Measurements from ENCODE around the gene KRTAP10-1. TPM values are rescaled to one million over a fixed set of nuclear protein-coding genes. Genes with fewer than 3 reads are reported as not detected.
"Not testable (repeated sequence)": the region's sequence is repeated elsewhere in the genome, so short reads cannot be mapped to it uniquely, and the experiment has no call there.

The KRTAP10-1 gene
- total RNA-seq, 2 experiments from 2014 or later = not detected

DNA sequence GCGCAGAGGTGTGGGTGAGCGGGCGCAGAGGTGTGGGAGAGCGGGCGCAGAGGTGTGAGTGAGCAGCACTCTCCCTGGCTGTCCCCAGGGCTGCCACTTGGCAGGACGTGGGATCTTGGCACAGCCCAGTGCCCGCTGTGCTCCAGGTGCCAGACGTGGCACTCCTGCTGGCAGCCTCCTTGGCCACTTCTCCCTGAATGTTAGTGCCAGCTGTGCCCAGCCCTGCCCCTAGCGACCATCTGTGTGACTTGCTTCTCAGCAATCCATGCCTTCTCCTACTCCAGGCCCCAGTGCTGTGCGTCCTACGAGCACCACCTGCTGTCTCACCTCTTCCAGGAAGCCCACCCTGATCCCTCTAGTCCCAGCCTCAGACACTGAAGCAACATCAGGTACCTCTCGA lies 30.5 kb downstream of the KRTAP10-1 start:
- no peaks in the 10 kb centered on the region for H3K27me3 Mint-ChIP-seq
- no peak for DNase-seq
- no peak for ATAC-seq
- H3K4me1 Mint-ChIP-seq = peaks cover 9% of the 10 kb centered on the region
- no peak overlapping the region for H3K4me3 Mint-ChIP-seq
- H3K27ac Mint-ChIP-seq = no peak overlapping the region
- no peaks in the 10 kb centered on the region for H3K36me3 Mint-ChIP-seq
- no peaks in the 10 kb centered on the region for H3K9me3 Mint-ChIP-seq (ENCODE audit: low read depth)
- CTCF ChIA-PET = interaction anchor here (0.9 to 8.3 kb wide), 19 partner anchors 12 to 291 kb away, joined by 3 to 99 read pairs (median 5); partner anchors contain the start of gene UBE2G2

GRCh38 chr21:44508711-44509445 lies 31.1 kb downstream of the KRTAP10-1 start:
- Mint-ChIP-seq H3K36me3 (no peaks in the 10 kb centered on the region), H3K9me3 (ENCODE audit: low read depth) (no peaks in the 10 kb centered on the region), H3K27ac (no peak overlapping the region), H3K4me3 (no peak overlapping the region), H3K4me1 (peaks cover 14% of the 10 kb centered on the region), H3K27me3 (no peaks in the 10 kb centered on the region)
- ATAC-seq = no peak
- DNase-seq = no peak
- CTCF ChIA-PET = interaction anchor here (3.6 to 8.3 kb wide), 2 partner anchors 233 to 285 kb away, joined by 47 to 99 read pairs; no protein-coding TSS in a partner anchor

DNA sequence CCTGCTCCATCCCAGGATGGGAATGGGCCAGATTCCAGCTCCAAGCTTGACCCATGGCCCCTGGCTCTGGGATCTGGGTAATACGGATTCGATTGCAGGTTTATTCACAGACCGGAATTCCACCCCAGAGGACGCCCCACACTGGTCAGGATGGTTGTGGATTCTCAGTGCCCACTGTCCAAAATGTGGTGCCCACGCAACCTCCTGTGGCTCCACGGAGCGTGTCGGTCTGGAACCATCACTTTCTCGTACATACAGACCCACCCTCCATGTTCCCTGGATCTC lies 31.6 kb downstream of the KRTAP10-1 start:
- Mint-ChIP-seq H3K27ac (no peak overlapping the region), H3K36me3 (no peaks in the 10 kb centered on the region), H3K27me3 (no peaks in the 10 kb centered on the region), H3K4me1 (peaks cover 16% of the 10 kb centered on the region), H3K9me3 (ENCODE audit: low read depth) (no peaks in the 10 kb centered on the region), H3K4me3 (no peak overlapping the region)
- ATAC-seq (no peak), DNase-seq (no peak)
- CTCF ChIA-PET = interaction anchor here (1.2 to 8.3 kb wide), 2 partner anchors 210 to 285 kb away, joined by 3 to 99 read pairs; no protein-coding TSS in a partner anchor

DNA sequence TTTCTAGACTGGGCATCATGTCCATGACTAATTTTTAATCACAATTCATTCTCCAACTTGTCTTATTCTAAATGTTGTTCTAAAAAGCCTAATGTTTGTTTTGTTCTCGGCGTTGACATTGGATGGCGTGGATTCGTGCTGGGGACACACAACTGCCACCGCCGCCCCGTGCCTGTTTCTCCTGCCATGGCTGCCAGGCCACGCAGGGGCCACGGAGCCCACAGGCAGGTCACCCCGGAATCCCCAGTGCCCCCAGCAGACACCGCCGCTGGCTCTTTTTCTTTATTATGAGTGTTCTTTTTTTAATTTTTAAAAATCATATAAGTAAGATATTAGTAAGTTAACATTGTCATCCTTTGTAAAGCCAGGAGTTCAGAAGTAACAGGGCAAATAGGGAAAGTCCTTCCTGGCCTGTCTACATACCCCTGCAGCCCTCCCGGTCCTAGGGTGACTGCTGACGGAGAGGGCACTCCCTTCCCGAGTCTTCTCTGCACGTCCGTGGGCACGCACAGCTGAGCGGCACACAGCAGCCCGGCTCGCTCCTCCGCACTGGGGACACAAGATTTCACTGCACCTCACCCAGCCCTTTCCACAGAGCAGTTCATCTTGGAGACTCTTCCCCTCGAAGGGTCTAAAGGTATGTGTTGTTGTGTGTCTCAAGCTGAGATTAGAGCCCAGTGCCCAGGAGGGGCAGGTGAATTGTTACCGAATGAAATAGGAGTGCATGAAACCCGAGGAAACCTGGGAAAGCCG lies 32.1 kb downstream of the KRTAP10-1 start:
- no peak for ATAC-seq

DNA sequence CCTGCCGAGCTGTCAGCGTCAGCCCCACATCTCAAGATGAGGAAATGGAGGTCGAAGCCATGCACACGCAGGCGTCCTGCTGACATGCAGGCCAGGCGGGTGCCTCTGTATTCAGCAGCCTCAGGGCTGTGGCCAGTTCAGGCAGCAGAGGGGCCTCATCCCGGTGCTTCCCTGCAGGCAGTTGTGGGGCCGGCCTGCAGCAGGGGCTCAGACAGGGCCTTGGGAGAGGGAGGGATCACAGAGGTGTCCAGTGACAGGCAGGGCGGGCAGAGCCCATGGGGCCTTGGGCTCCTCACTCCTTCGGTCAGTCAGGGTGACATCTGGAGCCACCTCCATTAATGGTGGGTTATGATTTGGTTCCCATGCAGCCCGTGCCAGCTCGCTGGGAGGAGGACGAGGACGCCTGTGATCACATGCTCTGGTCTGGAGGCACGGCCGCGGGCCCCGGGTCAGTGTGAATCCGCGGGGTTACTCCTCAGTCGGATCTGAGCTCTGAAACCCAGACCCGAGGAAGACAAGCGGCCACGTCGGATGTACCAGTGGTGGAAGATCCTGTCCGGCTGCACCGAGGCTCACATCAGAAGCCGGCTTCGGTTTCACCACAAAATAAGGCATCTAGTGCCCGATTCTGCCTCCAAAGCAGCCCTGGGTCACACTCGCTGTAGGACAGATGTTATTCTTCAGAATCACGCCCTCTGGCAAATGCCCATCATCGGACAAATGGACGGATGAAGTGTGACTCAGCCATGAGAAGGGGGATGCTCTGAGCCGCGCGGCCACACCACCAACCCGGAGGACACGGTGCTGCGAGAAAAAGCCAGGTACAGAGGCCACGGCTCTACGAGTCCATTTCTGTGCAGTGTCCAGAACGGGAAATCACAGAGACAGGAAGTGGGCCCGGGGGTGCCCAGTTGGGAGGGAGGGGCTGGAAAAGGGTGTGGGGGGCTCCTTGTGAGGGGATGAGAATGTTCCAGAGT lies 33.4 kb downstream of the KRTAP10-1 start:
- DNase-seq (no peak), ATAC-seq (no peak)
- Mint-ChIP-seq H3K4me3 (no peak overlapping the region), H3K36me3 (no peaks in the 10 kb centered on the region), H3K9me3 (ENCODE audit: low read depth) (no peaks in the 10 kb centered on the region), H3K27ac (no peak overlapping the region), H3K27me3 (no peaks in the 10 kb centered on the region), H3K4me1 (peaks cover 16% of the 10 kb centered on the region)
- CTCF ChIA-PET = interaction anchor here (0.8 to 3.0 kb wide), 2 partner anchors 236 to 287 kb away, joined by 3 to 20 read pairs; no protein-coding TSS in a partner anchor

More for the DNA sequence above, 32.1 kb downstream of the KRTAP10-1 start:
- Mint-ChIP-seq H3K27me3 (no peaks in the 10 kb centered on the region), H3K36me3 (no peaks in the 10 kb centered on the region), H3K4me3 (no peak overlapping the region), H3K9me3 (ENCODE audit: low read depth) (no peaks in the 10 kb centered on the region), H3K4me1 (peaks cover 16% of the 10 kb centered on the region), H3K27ac (no peak overlapping the region)
- no peak for DNase-seq
- CTCF ChIA-PET = interaction anchor here (1.2 to 8.3 kb wide), 2 partner anchors 211 to 286 kb away, joined by 3 to 99 read pairs; no protein-coding TSS in a partner anchor

GRCh38 chr21:44505673-44506278 lies 34.2 kb downstream of the KRTAP10-1 start:
- no peak for ATAC-seq
- CTCF ChIA-PET = interaction anchor here (0.8 to 3.0 kb wide), 2 partner anchors 237 to 288 kb away, joined by 3 to 20 read pairs; no protein-coding TSS in a partner anchor
- no peaks in the 10 kb centered on the region for H3K9me3 Mint-ChIP-seq (ENCODE audit: low read depth)
- no peaks in the 10 kb centered on the region for H3K36me3 Mint-ChIP-seq
- H3K4me3 Mint-ChIP-seq = no peak overlapping the region
- H3K27me3 Mint-ChIP-seq = no peaks in the 10 kb centered on the region
- peaks cover 16% of the 10 kb centered on the region for H3K4me1 Mint-ChIP-seq
- no peak overlapping the region for H3K27ac Mint-ChIP-seq
- no peak for DNase-seq

DNA sequence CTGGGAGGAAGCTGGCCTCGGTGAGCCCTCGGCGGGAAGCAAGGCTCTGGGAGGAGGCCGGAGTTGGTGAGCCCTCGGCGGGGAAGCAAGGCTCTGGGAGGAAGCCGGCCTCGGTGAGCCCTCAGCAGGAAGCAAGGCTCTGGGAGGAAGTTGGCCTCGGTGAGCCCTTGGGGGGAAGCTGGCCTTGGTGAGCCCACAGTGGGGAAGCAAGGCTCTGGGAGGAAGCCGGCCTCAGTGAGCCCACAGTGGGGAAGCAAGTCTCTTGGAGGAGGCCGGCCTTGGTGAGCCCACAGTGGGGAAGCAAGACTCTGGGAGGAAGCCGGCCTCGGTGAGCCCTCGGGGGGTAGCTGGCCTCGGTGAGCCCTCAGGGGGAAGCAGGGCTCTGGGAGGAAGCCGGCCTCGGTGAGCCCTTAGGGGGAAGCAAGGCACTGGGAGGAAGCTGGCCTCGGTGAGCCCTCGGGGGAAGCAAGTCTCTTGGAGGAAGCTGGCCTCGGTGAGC lies 36.0 kb downstream of the KRTAP10-1 start:
- no peak overlapping the region for H3K27ac Mint-ChIP-seq
- DNase-seq (no peak), ATAC-seq (no peak)
- no peaks in the 10 kb centered on the region for H3K27me3 Mint-ChIP-seq
- no peak overlapping the region for H3K4me3 Mint-ChIP-seq
- CTCF ChIA-PET = interaction anchor here (3.0 kb wide), 1 partner anchor 290 kb away, joined by 20 read pairs; no protein-coding TSS in a partner anchor
- H3K36me3 Mint-ChIP-seq = no peaks in the 10 kb centered on the region
- peaks cover 14% of the 10 kb centered on the region for H3K4me1 Mint-ChIP-seq
- H3K9me3 Mint-ChIP-seq (ENCODE audit: low read depth) = no peaks in the 10 kb centered on the region

GRCh38 chr21:44503006-44503889 lies 36.7 kb downstream of the KRTAP10-1 start:
- H3K4me3 Mint-ChIP-seq; ATAC-seq; H3K9me3 Mint-ChIP-seq (ENCODE audit: low read depth); H3K27me3 Mint-ChIP-seq; H3K36me3 Mint-ChIP-seq; DNase-seq; H3K27ac Mint-ChIP-seq: not testable (repeated sequence)
- peaks cover 14% of the 10 kb centered on the region for H3K4me1 Mint-ChIP-seq
- CTCF ChIA-PET = interaction anchor here (1.5 to 2.8 kb wide), 2 partner anchors 23 to 290 kb away, joined by 4 to 12 read pairs; no protein-coding TSS in a partner anchor

DNA sequence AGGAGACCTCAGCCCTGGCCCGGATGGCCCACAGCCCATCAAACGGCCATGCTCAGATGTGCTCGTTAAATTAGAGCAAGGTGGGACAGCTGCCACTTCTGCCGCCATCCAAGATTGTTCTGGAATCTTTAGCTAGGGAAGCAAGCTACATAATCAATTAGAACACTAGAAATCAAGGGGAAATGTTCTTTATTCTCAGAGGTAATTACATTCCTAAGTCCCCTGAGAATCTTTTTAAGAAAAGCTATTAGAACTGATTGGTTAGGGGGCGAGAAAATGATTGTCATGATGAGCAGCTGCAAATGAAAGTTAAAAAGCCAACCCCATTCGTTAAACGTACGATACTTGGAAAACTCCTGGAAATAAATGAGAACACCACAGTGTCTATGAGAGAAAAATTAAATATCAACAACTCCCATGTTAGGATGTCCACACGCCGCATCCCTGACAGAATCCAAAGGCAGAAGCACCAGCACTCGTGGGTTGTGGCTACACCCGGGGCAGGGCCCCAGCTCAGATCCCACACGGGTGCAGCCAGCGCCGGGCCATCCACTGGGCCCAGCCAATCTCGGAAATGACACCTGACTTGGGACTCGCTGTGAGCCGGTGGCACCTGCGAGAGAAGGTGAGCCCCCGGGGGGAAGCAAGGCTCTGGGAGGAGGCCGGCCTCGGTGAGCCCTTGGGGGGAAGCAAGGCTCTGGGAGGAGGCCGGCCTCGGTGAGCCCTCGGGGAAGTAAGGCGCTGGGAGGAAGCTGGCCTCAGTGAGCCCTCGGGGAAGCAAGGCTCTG lies 37.6 kb downstream of the KRTAP10-1 start:
- peaks cover 13% of the 10 kb centered on the region for H3K4me1 Mint-ChIP-seq
- H3K4me3 Mint-ChIP-seq = no peak overlapping the region
- peaks cover 3% of the 10 kb centered on the region for H3K27me3 Mint-ChIP-seq
- CTCF ChIA-PET = interaction anchor here (1.5 to 2.8 kb wide), 2 partner anchors 22 to 291 kb away, joined by 4 to 12 read pairs; no protein-coding TSS in a partner anchor
- no peaks in the 10 kb centered on the region for H3K9me3 Mint-ChIP-seq (ENCODE audit: low read depth)
- ATAC-seq (no peak), DNase-seq (no peak)
- H3K27ac Mint-ChIP-seq = no peak overlapping the region
- H3K36me3 Mint-ChIP-seq = no peaks in the 10 kb centered on the region

- Mint-ChIP-seq H3K4me3 (no peak overlapping the region), H3K36me3 (no peaks in the 10 kb centered on the region), H3K27ac (no peak overlapping the region), H3K4me1 (peaks cover 7% of the 10 kb centered on the region), H3K27me3 (peaks cover 18% of the 10 kb centered on the region), H3K9me3 (ENCODE audit: low read depth) (no peaks in the 10 kb centered on the region)
- ATAC-seq = no peak
- no peak for DNase-seq
- CTCF ChIA-PET = interaction anchor here (2.8 kb wide), 1 partner anchor 293 kb away, joined by 12 read pairs; no protein-coding TSS in a partner anchor
These were observed 39.9 kb downstream of the KRTAP10-1 start for GRCh38 chr21:44500111-44500510.

DNA sequence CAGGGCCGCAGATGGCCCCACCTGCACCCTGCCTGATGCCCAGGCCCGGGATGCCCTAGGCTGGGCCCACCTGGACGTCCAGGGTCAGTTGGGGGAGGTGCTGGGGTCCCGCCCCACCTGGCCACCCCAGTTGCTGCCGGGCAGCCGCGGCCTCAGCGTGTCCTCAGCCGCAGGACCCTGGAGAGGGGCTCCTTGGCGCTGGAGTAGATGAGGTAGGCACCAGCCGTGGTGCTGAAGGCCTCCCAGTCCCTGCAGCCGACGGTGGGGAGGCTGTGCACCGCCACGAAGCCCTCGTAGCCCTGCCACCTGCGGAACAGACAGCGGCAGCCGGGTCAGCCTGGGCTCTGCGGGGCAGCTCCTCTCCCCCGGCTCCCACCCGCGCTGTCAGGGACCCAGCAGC lies 40.4 kb downstream of the KRTAP10-1 start:
- Mint-ChIP-seq H3K4me1 (peaks cover 7% of the 10 kb centered on the region), H3K27me3 (peaks cover 18% of the 10 kb centered on the region), H3K9me3 (ENCODE audit: low read depth) (no peaks in the 10 kb centered on the region), H3K36me3 (no peaks in the 10 kb centered on the region), H3K4me3 (no peak overlapping the region), H3K27ac (no peak overlapping the region)
- ATAC-seq (no peak), DNase-seq (no peak)
- CTCF ChIA-PET = no interaction called here
